Measurements from ENCODE around the gene CBX3. TPM values are rescaled to one million over a fixed set of nuclear protein-coding genes. Genes with fewer than 3 reads are reported as not detected.

The CBX3 gene
- total RNA-seq = 191 TPM

DNA sequence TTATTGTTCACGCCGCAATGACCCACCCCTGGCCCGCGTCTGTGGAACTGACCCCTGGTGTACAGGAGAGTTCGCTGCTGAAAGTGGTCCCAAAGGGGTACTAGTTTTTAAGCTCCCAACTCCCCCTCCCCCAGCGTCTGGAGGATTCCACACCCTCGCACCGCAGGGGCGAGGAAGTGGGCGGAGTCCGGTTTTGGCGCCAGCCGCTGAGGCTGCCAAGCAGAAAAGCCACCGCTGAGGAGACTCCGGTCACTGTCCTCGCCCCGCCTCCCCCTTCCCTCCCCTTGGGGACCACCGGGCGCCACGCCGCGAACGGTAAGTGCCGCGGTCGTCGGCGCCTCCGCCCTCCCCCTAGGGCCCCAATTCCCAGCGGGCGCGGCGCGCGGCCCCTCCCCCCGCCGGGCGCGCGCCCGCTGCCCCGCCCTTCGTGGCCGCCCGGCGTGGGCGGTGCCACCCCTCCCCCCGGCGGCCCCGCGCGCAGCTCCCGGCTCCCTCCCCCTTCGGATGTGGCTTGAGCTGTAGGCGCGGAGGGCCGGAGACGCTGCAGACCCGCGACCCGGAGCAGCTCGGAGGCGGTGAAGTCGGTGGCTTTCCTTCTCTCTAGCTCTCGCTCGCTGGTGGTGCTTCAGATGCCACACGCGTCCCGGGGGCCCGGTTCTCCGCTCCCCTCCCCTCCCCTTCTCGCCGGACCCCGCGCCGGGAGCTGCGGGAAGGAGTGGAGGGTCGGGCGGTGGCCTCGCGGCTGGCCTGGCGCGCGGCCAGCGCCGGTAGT lies at the start of gene CBX3:
Gene CBX3, plus strand, starts transcription at position 499 of the 772 bp plus-strand sequence. CDS start 1,254 bp downstream, outside the sequence.

DNA sequence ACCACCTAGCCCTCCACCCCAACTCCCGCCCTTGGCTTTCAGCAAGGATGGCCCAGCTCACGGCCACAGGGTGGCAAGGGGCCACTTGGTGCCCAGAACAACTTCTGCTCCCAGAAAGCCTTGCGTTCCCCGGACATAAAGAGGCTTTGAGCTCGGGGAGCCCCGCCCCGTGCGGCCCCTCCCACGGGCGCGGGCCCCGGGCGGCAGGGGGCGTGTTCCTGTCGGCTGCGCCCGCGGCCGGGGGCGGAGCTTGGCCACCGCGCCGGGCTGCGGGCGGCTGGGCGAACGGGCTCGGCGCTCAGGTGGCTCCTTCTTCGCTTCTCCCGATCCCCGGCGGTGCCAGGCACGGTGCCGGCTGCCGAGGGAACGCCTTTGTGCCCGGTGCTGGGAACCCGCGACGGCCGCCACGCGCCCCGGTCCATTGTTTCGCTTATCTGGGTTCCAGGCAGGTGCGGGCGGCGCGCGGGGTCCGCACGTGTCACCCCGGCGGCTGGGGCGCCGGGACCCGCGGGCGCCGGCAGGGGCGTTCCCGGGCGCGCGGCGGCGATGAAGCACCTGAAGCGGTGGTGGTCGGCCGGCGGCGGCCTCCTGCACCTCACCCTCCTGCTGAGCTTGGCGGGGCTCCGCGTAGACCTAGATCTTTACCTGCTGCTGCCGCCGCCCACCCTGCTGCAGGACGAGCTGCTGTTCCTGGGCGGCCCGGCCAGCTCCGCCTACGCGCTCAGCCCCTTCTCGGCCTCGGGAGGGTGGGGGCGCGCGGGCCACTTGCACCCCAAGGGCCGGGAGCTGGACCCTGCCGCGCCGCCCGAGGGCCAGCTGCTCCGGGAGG lies 49.4 kb upstream of the CBX3 start, which contains the start of gene NFE2L3:
Gene NFE2L3, plus strand, starts transcription at position 246 of the 829 bp plus-strand sequence. Its CDS starts 301 bp downstream, at position 547.

DNA sequence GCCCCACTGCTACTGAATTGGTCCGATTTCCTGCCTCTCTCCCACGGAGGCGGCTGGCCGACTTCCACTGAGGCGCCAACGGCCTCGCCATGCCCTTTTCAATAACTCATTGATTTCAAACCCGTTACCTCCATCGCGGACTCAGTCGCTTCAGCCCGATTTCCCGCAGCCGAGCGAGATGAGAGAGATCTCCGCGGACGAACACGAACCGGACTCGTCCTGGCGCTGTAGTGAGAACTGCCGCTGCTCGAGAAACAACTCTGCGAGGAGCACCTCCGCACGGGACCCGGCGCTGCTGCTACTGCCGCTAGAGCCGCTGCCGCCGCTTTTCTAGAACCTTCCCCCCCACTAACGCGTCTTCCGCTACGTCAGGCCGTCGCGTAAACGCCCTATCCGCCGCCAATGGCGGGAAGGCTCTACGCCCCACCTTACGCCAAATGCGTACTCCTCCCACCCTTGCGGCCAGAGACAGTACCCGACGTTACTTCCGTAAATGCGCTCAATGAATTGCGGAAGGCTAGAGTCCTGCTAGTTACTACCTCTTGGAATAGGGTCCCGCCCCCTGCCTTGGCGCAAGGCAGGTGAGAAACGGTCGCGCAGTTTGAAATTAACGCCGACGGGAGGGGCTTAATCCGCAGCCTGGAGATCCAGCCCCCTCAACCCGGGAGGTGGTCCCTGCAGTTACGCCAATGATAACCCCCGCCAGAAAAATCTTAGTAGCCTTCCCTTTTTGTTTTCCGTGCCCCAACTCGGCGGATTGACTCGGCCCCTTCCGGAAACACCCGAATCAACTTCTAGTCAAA lies 900 bp upstream of the CBX3 start, which contains the start of gene HNRNPA2B1:
Gene HNRNPA2B1, minus strand, starts transcription at position 303 of the 803 bp plus-strand sequence. Its CDS starts 169 bp downstream, at position 134.

Other genes starting within 250 kb of the CBX3 start
- 13.5 TPM for gene NFE2L3, start 49.5 kb upstream of the CBX3 start, total RNA-seq
- 273 TPM for gene HNRNPA2B1, start 999 bp upstream of the CBX3 start, total RNA-seq
- 24.1 TPM for gene SNX10, start 90.1 kb downstream of the CBX3 start, total RNA-seq